ENCODE measurements around the gene SEC23B.

Gene SEC23B

GRCh38 chr20:18587665-18588573, 80.2 kb downstream of the SEC23B start, which contains the start of gene DTD1:
TSS of gene DTD1 (plus strand) at chr20:18588054. CDS start at chr20:18588073, 19 bp downstream.
- DNase-seq (ENCODE audit: low spot score) = peak; percentile 92

DNA sequence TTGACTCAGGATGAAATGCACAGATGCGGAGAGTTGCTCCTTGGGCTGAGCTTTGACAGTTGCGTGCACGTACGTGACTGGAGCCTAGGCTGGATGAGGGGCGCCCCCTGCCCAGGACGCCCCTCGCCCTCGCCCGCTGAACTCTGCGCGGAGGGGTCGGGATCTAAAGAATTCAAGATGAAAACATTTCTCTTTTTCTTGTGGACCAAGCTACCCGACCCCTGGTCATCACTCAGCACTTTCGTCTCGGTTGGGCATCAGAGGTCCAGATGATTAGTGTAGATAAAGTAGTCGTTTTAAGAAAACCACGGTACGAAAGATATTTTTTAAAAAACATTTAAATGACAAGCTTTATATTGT, 80.8 kb downstream of the SEC23B start:
- DNase-seq (ENCODE audit: low spot score) = no peak

GRCh38 chr20:18589941-18590674, 82.4 kb downstream of the SEC23B start:
- no peak for DNase-seq (ENCODE audit: low spot score)

- DNase-seq (ENCODE audit: low spot score) = no peak
Measured at GRCh38 chr20:18596270-18596669, 88.5 kb downstream of the SEC23B start.

- no peak for DNase-seq (ENCODE audit: low spot score)
Measured at GRCh38 chr20:18609741-18610140, 102.0 kb downstream of the SEC23B start.

Data from kidney tubule cell (primary cell).